K562 (cell line): ENCODE results near the gene CFAP52. TPM values are rescaled to one million over a fixed set of nuclear protein-coding genes. Genes with fewer than 3 reads are reported as not detected.

Source experiments
- ATAC-seq: fragments of 200-7000 bp; cut with Tn5 transposase; 3 replicates; pipeline ENCODE4 v1.9.1; 2020; ENCODE audit warnings: moderate library complexity
- BruUV-seq: library from RNA; stranded (reverse); fragments of 400-500 nt; replicated peaks from 2 replicates; lab custom pipeline; 2021; lab: Mats Ljungman, UMichigan
- CTCF ChIA-PET: fragments of 300-600 bp; formaldehyde crosslinking; extraction: SDS; loops from one replicate; lab custom pipeline; 2021; ENCODE audit warnings: low intra/inter-chr PET ratio; lab: Yijun Ruan, JAX
- POLR2A ChIA-PET: fragments of 300-600, 350-650 bp; sonication (Branson Sonifier 250); formaldehyde crosslinking; extraction: SDS; loops from one replicate; lab custom pipeline; 2021; ENCODE audit warnings: antibody characterized with exemption, inconsistent platforms; lab: Yijun Ruan, JAX
- DNase-seq, 4 experiments: peaks; one replicate each; pipeline versions ENCODE4 v3.0.0 to v3.0.0-alpha.2; 2011 to 2018; ENCODE audit warnings: low spot score in 3 of 4, mixed read lengths in 3 of 4; ENCODE audit errors: extremely low read depth in 1 of 4
- FAIRE-seq: peaks from 2 replicates; lab custom pipeline; 2011; peaks lifted over from hg19 to GRCh38; lab: Jason Lieb, UNC
- H2AFZ ChIP-seq: 2 replicates; pipeline ENCODE4 v1.6.0; 2011; ENCODE audit warnings: low read depth, low read length, control low read depth, inconsistent platforms
- H3K27ac ChIP-seq: fragments of 200-600 bp; 3 replicates; pipeline ENCODE4 v1.8.0; 2011; ENCODE audit warnings: low read depth, mild to moderate bottlenecking, control low read depth, inconsistent platforms, low read length, moderate library complexity, mixed read lengths; ENCODE audit errors: extremely low read depth
- H3K27me3 ChIP-seq, 2 experiments: fragments of 300-600 bp in 1 of 2; 2 replicates in 1 of 2; 3 replicates in 1 of 2; pipeline versions ENCODE4 v1.6.0 to v1.8.0; 2011; ENCODE audit warnings: inconsistent platforms in 2 of 2, low read length in 2 of 2, mild to moderate bottlenecking in 1 of 2, mixed read lengths in 1 of 2, moderate library complexity in 1 of 2; ENCODE audit not compliant: control insufficient read depth in 2 of 2, insufficient read depth in 2 of 2
- H3K36me3 ChIP-seq: fragments of 300-600 bp; 3 replicates; pipeline ENCODE4 v1.8.0; 2011; ENCODE audit warnings: mild to moderate bottlenecking, low read length, inconsistent platforms; ENCODE audit not compliant: control insufficient read depth, insufficient read depth
- H3K4me1 ChIP-seq, 2 experiments: fragments of 200-600 bp in 1 of 2; replicated peaks in 1 of 2; 2 replicates in 1 of 2; 3 replicates in 1 of 2; pipeline versions ENCODE4 v1.5.1 to v1.8.0; 2011; ENCODE audit warnings: inconsistent platforms in 2 of 2, low read length in 2 of 2, mild to moderate bottlenecking in 1 of 2, mixed read lengths in 1 of 2, moderate library complexity in 1 of 2; ENCODE audit not compliant: control insufficient read depth in 2 of 2, insufficient read depth in 2 of 2
- H3K4me2 ChIP-seq: 2 replicates; pipeline ENCODE4 v1.6.1; 2011; ENCODE audit warnings: low read length, control low read depth, inconsistent platforms, mixed read lengths; ENCODE audit not compliant: insufficient read depth
- H3K4me3 ChIP-seq: fragments of 200-600 bp; sonication (generic), shearing (Covaris generic); 2 replicates; pipeline ENCODE4 v1.5.1; 2016; ENCODE audit warnings: control low read depth, inconsistent platforms
- H3K79me2 ChIP-seq: fragments of 200-600 bp; 3 replicates; pipeline ENCODE4 v1.8.0; 2011; ENCODE audit warnings: low read length, inconsistent platforms; ENCODE audit not compliant: control insufficient read depth, insufficient read depth
- H3K9ac ChIP-seq, 2 experiments: 2 replicates each; pipeline versions ENCODE4 v1.6.0 to v1.6.1; 2011; ENCODE audit warnings: low read depth in 2 of 2, low read length in 2 of 2, control low read depth in 1 of 2, inconsistent platforms in 1 of 2, mild to moderate bottlenecking in 1 of 2, mixed read lengths in 1 of 2; ENCODE audit not compliant: insufficient read depth in 1 of 2
- H3K9me1 ChIP-seq: one replicate; pipeline ENCODE4 v1.6.0; 2011; ENCODE audit warnings: inconsistent platforms, mild to moderate bottlenecking, low read length, moderate library complexity; ENCODE audit not compliant: control insufficient read depth, insufficient read depth
- H3K9me3 ChIP-seq: replicated peaks from 2 replicates; pipeline ENCODE4 v1.5.1; 2011; ENCODE audit warnings: low read depth, low read length, inconsistent platforms; ENCODE audit not compliant: control insufficient read depth, insufficient read depth
- H4K20me1 ChIP-seq: replicated peaks from 2 replicates; pipeline ENCODE4 v1.6.1; 2011; ENCODE audit warnings: low read length, inconsistent platforms, mixed read lengths; ENCODE audit not compliant: control insufficient read depth, insufficient read depth
- ATF4 ChIP-seq: fragments of 450-650 bp; formaldehyde crosslinking; IDR thresholded peaks from 2 replicates; pipeline ENCODE4 v1.4.0; 2022; ENCODE audit warnings: mild to moderate bottlenecking, moderate library complexity
- CREB1 ChIP-seq, 2 experiments: sonication (generic) in 1 of 2; formaldehyde crosslinking in 1 of 2; IDR thresholded peaks; 2 replicates each; pipeline versions ENCODE4 v1.6.1 to v1.8.0; 2012 to 2022; ENCODE audit warnings: inconsistent platforms in 1 of 2, mild to moderate bottlenecking in 1 of 2, missing genetic modification reagents in 1 of 2, moderate library complexity in 1 of 2
- HIVEP1 ChIP-seq: fragments of 250-450 bp; sonication (Bioruptor Pico); IDR thresholded peaks from 2 replicates; pipeline ENCODE4 v1.4.0; 2020; ENCODE audit warnings: mild to moderate bottlenecking
- HMG20B ChIP-seq: fragments of 250-450 bp; sonication (Bioruptor Pico); IDR thresholded peaks from 2 replicates; pipeline ENCODE4 v1.5.0; 2021; ENCODE audit warnings: mild to moderate bottlenecking
- RERE ChIP-seq: sonication (generic); formaldehyde crosslinking; IDR thresholded peaks from 2 replicates; pipeline ENCODE4 v1.8.0; 2023; ENCODE audit warnings: missing genetic modification reagents, mild to moderate bottlenecking, borderline replicate concordance
- TRIM28 ChIP-seq: fragments of 450-650 bp; IDR thresholded peaks from 2 replicates; pipeline ENCODE4 v1.6.1; 2017
- ZBTB11 ChIP-seq, 3 experiments: fragments of 200-800 bp in 1 of 3; fragments of 250-450 bp in 1 of 3; fragments of 450-650 bp in 1 of 3; sonication (Bioruptor Pico) in 1 of 3; sonication (Bioruptor generic) in 1 of 3; formaldehyde crosslinking in 1 of 3; IDR thresholded peaks; 2 replicates each; pipeline versions ENCODE4 v1.6.1 to v1.8.0; 2016 to 2022; ENCODE audit warnings: mild to moderate bottlenecking in 2 of 3, missing genetic modification characterization in 2 of 3, missing compliant biosample characterization in 1 of 3, moderate library complexity in 1 of 3
- ZBTB5 ChIP-seq: fragments of 450-650 bp; IDR thresholded peaks from 2 replicates; pipeline ENCODE4 v1.6.1; 2017; ENCODE audit warnings: antibody characterized with exemption
- WGBS: fragments of 100-300 bp; shearing (Covaris generic); methylation state at CpG from one replicate; pipeline ENCODE4 v1.1.6; 2016; ENCODE audit warnings: low coverage, mixed read lengths; ENCODE audit not compliant: insufficient coverage; ENCODE audit errors: missing lambda C conversion rate; 5-methylcytosine and 5-hydroxymethylcytosine counted together
- in situ Hi-C: fragments of 300-500 bp; cut with MboI; formaldehyde crosslinking; loops from 4 replicates; pipeline ENCODE4 v1.15.0; 2018; ENCODE audit warnings: inconsistent platforms, mixed read lengths
- intact Hi-C: fragments of 100-400 bp; cut with micrococcal nuclease; formaldehyde crosslinking; loops from 2 replicates; pipeline ENCODE4 v1.14.2; 2022
- polyA plus RNA-seq, 8 experiments: library from polyadenylated mRNA; depleted of rRNA in 4 of 8; stranded (reverse) in 5 of 8; unstranded in 3 of 8; fragments of >200 nt; fragmentation: Nextera tagmentation in 2 of 8; fragmentation: Illumina TruSeq in 1 of 8; extraction: Ambion mirVana in 2 of 8; extraction: Trizol in 1 of 8; gene quantifications; 2 replicates each; pipeline versions ENCODE4 v1.2.1 to v1.2.3, GENCODE V29; 2011 to 2014; ENCODE audit warnings: inconsistent platforms in 1 of 8, missing spikeins in 1 of 8
- total RNA-seq, 7 experiments: library from RNA; depleted of rRNA in 6 of 7; stranded (reverse); fragments of >200 nt in 6 of 7; fragmentation: Illumina TruSeq in 2 of 7; extraction: Trizol in 2 of 7; gene quantifications; 2 replicates each; pipeline versions ENCODE4 v1.2.1 to v1.2.3, GENCODE V29; 2011 to 2021; ENCODE audit warnings: low replicate concordance in 1 of 7

Gene CFAP52
- total and polyA plus RNA-seq, 9 of the 15 experiments (the other 6 are each of a cell fraction or from before 2014, with no cell fraction given), result not detected

GRCh38 chr17:9635340-9635739, 58.9 kb downstream of the CFAP52 start (continued):
- no peak for TF ChIP-seq RERE (CRISPR knock-in tag)

- Histone ChIP-seq H4K20me1 (no peaks in the 10 kb centered on the region), H2AFZ (no peak overlapping the region), H3K27ac (no peak overlapping the region), H3K4me3 (no peak overlapping the region), H3K79me2 (no peaks in the 10 kb centered on the region), H3K9me3 (no peaks in the 10 kb centered on the region), H3K4me1 (no peaks in the 10 kb centered on the region), H3K9me1 (no peaks in the 10 kb centered on the region), H3K4me2 (no peak overlapping the region), H3K36me3 (no peaks in the 10 kb centered on the region), H3K9ac (no peak overlapping the region), H3K27me3 (peaks cover 0 to 4% of the 10 kb centered on the region in 2 experiments; a peak in 1 of 5 replicates)
- 0% methylated on average over 8 of the region's 12 CpGs for WGBS
- POLR2A ChIA-PET, result no interaction called here
- FAIRE-seq (no peak), ATAC-seq (no peak), DNase-seq (no peak)
- CTCF ChIA-PET, result no interaction called here
- no TSS peak for BruUV-seq
- in situ Hi-C loops, result no loop called here
- intact Hi-C loops, result no loop called here
- TF ChIP-seq ATF4 (CRISPR knock-in tag), result no peak
- TF ChIP-seq HIVEP1 (CRISPR knock-in tag), result no peak
- TF ChIP-seq ZBTB11 (CRISPR knock-in tag; IDR thresholded peaks at IDR 0.05), result no peak
- TF ChIP-seq CREB1 (IDR thresholded peaks at IDR 0.05), result no peak
- no peak for TF ChIP-seq CREB1 (CRISPR knock-in tag; IDR thresholded peaks at IDR 0.05)
- TF ChIP-seq HMG20B (CRISPR knock-in tag), result no peak
- TF ChIP-seq ZBTB5, result no peak
- TF ChIP-seq TRIM28, result no peak
These were observed 60.1 kb downstream of the CFAP52 start for GRCh38 chr17:9636501-9636900.
